B cell (primary cell): ENCODE data around the gene ZNF282. TPM values are rescaled to one million over a fixed set of nuclear protein-coding genes. Genes with fewer than 3 reads are reported as not detected.

Source experiments
- ATAC-seq: fragments of 200-7000 bp; cut with Tn5 transposase; one replicate; pipeline ENCODE4 v1.10.0; 2021; ENCODE audit warnings: low read depth, mild to moderate bottlenecking, moderate number of reproducible peaks, moderate library complexity
- CTCF ChIA-PET: fragments of 350-600 bp; sonication (Branson Sonifier 250); formaldehyde crosslinking; loops from one replicate; lab custom pipeline; 2021; ENCODE audit warnings: antibody characterized with exemption, inconsistent platforms; lab: Charles Lee
- POLR2A ChIA-PET: fragments of 350-600 bp; sonication (Branson Sonifier 250); formaldehyde crosslinking; loops from one replicate; lab custom pipeline; 2021; ENCODE audit warnings: antibody characterized with exemption; lab: Charles Lee
- DNase-seq: peaks from one replicate; pipeline ENCODE4 v3.0.0; 2013
- H2AFZ ChIP-seq: 2 replicates; pipeline ENCODE4 v1.6.1; 2012; ENCODE audit warnings: mild to moderate bottlenecking, low read depth, low read length; ENCODE audit not compliant: insufficient read depth, poor library complexity, severe bottlenecking
- H3K27ac ChIP-seq, 2 donors: 1 replicate in 1 of 2; 2 replicates in 1 of 2; pipeline ENCODE4 v1.5.1; 2012 to 2013; ENCODE audit warnings: low read length in 2 of 2, mild to moderate bottlenecking in 2 of 2, moderate library complexity in 1 of 2
- H3K27me3 ChIP-seq, 4 experiments: fragments of 200-600 bp in 1 of 4; sonication (generic) in 1 of 4; replicated peaks in 1 of 4; 1 replicate in 2 of 4; 2 replicates in 2 of 4; pipeline versions ENCODE4 v1.6.1 to v1.7.0; 2013 to 2016; ENCODE audit warnings: low read length in 3 of 4, mild to moderate bottlenecking in 2 of 4, mixed read lengths in 1 of 4, moderate library complexity in 1 of 4; ENCODE audit not compliant: insufficient read depth in 4 of 4, control insufficient read depth in 3 of 4; ENCODE audit errors: control extremely low read depth in 1 of 4
- H3K36me3 ChIP-seq, 2 experiments: replicated peaks in 1 of 2; 1 replicate in 1 of 2; 2 replicates in 1 of 2; pipeline versions ENCODE4 v1.6.1 to v1.7.1; 2013; ENCODE audit warnings: low read length in 1 of 2; ENCODE audit not compliant: insufficient read depth in 2 of 2, control insufficient read depth in 1 of 2; ENCODE audit errors: control extremely low read depth in 1 of 2, extremely low read depth in 1 of 2
- H3K4me1 ChIP-seq, 2 donors: fragments of 200-600 bp in 1 of 2; sonication (generic) in 1 of 2; 1 replicate in 1 of 2; 2 replicates in 1 of 2; pipeline versions ENCODE4 v1.5.1 to v1.6.1; 2013 to 2017; ENCODE audit warnings: low read length in 2 of 2; ENCODE audit not compliant: control insufficient read depth in 2 of 2, insufficient read depth in 2 of 2
- H3K4me2 ChIP-seq: replicated peaks from 2 replicates; pipeline ENCODE3; 2012; ENCODE audit warnings: mild to moderate bottlenecking, low read depth, low read length; ENCODE audit not compliant: poor library complexity, severe bottlenecking
- H3K4me3 ChIP-seq, 5 experiments: fragments of 200-600 bp in 1 of 5; sonication (generic) in 1 of 5; 1 replicate in 3 of 5; 2 replicates in 2 of 5; pipeline versions ENCODE4 v1.5.1 to v1.7.0; 2011 to 2016; ENCODE audit warnings: low read length in 4 of 5, mild to moderate bottlenecking in 4 of 5, low read depth in 2 of 5, control low read depth in 1 of 5, moderate library complexity in 1 of 5; ENCODE audit not compliant: insufficient read depth in 1 of 5; ENCODE audit errors: control extremely low read depth in 1 of 5, extremely low read depth in 1 of 5
- H3K79me2 ChIP-seq: fragments of 200-600 bp; sonication (generic); one replicate; pipeline ENCODE4 v1.6.0; 2016; ENCODE audit warnings: low read length; ENCODE audit not compliant: control insufficient read depth, insufficient read depth
- H3K9ac ChIP-seq: fragments of 200-600 bp; sonication (generic); 2 replicates; pipeline ENCODE4 v1.6.1; 2017; ENCODE audit warnings: mild to moderate bottlenecking, low read length, moderate library complexity
- H3K9me3 ChIP-seq, 3 donors: one replicate each; pipeline versions ENCODE4 v1.6.1 to v1.7.1; 2013; ENCODE audit warnings: low read length in 2 of 3; ENCODE audit not compliant: control insufficient read depth in 2 of 3, insufficient read depth in 1 of 3; ENCODE audit errors: control extremely low read depth in 1 of 3
- H4K20me1 ChIP-seq: 2 replicates; pipeline ENCODE4 v1.6.0; 2012; ENCODE audit warnings: mild to moderate bottlenecking, low read length; ENCODE audit not compliant: insufficient read depth, control insufficient read depth, poor library complexity, severe bottlenecking
- H3K27ac Mint-ChIP-seq: one replicate; pipeline ENCODE4 v1.8.0; 2021; ENCODE audit warnings: mixed read lengths
- H3K27me3 Mint-ChIP-seq: one replicate; pipeline ENCODE4 v1.8.0; 2021; ENCODE audit warnings: mixed read lengths
- H3K4me1 Mint-ChIP-seq: one replicate; pipeline ENCODE4 v1.8.0; 2021; ENCODE audit warnings: mixed read lengths
- H3K4me3 Mint-ChIP-seq: one replicate; pipeline ENCODE4 v1.8.0; 2021; ENCODE audit warnings: mixed read lengths
- H3K9me3 Mint-ChIP-seq: one replicate; pipeline ENCODE4 v1.8.0; 2022; ENCODE audit warnings: mixed read lengths; ENCODE audit not compliant: insufficient read depth
- CTCF ChIP-seq: fragments of 200-600 bp; IDR thresholded peaks from one replicate; pipeline ENCODE4 v1.8.0; 2022; ENCODE audit warnings: antibody characterized with exemption, mild to moderate bottlenecking
- EZH2 ChIP-seq: IDR thresholded peaks from 2 replicates; pipeline ENCODE4 v1.6.1; 2012; ENCODE audit warnings: borderline replicate concordance, low read depth, mild to moderate bottlenecking, moderate library complexity, low read length; ENCODE audit not compliant: insufficient read depth, poor library complexity, severe bottlenecking
- WGBS: methylation state at CpG from one replicate; pipeline ENCODE4 v1.1.5; 2013; ENCODE audit warnings: missing lambda C conversion rate; ENCODE audit not compliant: insufficient coverage; 5-methylcytosine and 5-hydroxymethylcytosine counted together
- intact Hi-C: fragments of 100-400 bp; cut with micrococcal nuclease; formaldehyde crosslinking; loops from one replicate; pipeline ENCODE4 v1.10.0; 2022
- polyA plus RNA-seq: library from polyadenylated mRNA; depleted of rRNA; stranded (reverse); fragments of >200 nt; gene quantifications from 2 replicates; pipeline ENCODE4 v1.2.3, GENCODE V29; 2012
- total RNA-seq, 2 donors: library from RNA; stranded (reverse); fragments of 120-200 nt in 1 of 2; gene quantifications; 1 replicate in 1 of 2; 2 replicates in 1 of 2; pipeline versions ENCODE4 v1.2.3 to v1.2.4, GENCODE V29; 2013 to 2022

The ZNF282 gene
- total and polyA plus RNA-seq, 2 donors (not counting 1 experiment from before 2014, with no cell fraction given), result 8.3 to 25.7 TPM

- Histone ChIP-seq H3K27ac (no peak overlapping the region), H3K27me3 (no peaks in the 10 kb centered on the region), H3K9ac (no peak overlapping the region), H3K9me3 (no peaks in the 10 kb centered on the region), H3K36me3 (peaks cover 6 to 35% of the 10 kb centered on the region in 2 experiments), H4K20me1 (peaks cover 10% of the 10 kb centered on the region), H2AFZ (no peak overlapping the region), H3K4me2 (no peak overlapping the region), H3K4me3 (no peak overlapping the region), H3K4me1 (peaks cover 14 to 18% of the 10 kb centered on the region in 2 donors), H3K79me2 (peaks cover 45% of the 10 kb centered on the region)
- ChIA-PET CTCF (interaction anchor here (0.6 to 0.7 kb wide), 2 partner anchors 194 to 500 kb away, joined by 3 read pairs; no protein-coding TSS in a partner anchor), POLR2A (no interaction called here)
- TF ChIP-seq CTCF (no peak), EZH2 (no peak)
- H3K4me1 Mint-ChIP-seq, result peaks cover 30% of the 10 kb centered on the region
- no peak overlapping the region for H3K4me3 Mint-ChIP-seq
- H3K27ac Mint-ChIP-seq, result no peak overlapping the region
- no peaks in the 10 kb centered on the region for H3K9me3 Mint-ChIP-seq
- no peaks in the 10 kb centered on the region for H3K27me3 Mint-ChIP-seq
- intact Hi-C loops, result loop anchor here (5.0 kb wide), 4 partner anchors 52 to 638 kb away; partner anchors contain the start of genes ZNF398, ZNF425 and ZNF862
- ATAC-seq, result no peak
- WGBS, result 98% methylated on average over 6 of the region's 6 CpGs
- DNase-seq, result no peak
Observed at GRCh38 chr7:149199234-149199995, 4.1 kb downstream of the ZNF282 start.

GRCh38 chr7:149202831-149203231 is 7.5 kb downstream of the ZNF282 start:
- H3K4me1 ChIP-seq, result no peaks in the 10 kb centered on the region
- no peak for TF ChIP-seq CTCF
- no peak for TF ChIP-seq EZH2
- ATAC-seq (no peak), DNase-seq (no peak)
- no peak overlapping the region for H3K4me3 ChIP-seq
- intact Hi-C loops, result no loop called here
- no peak overlapping the region for H3K9ac ChIP-seq
- H3K4me2 ChIP-seq, result no peak overlapping the region
- WGBS, result 88% methylated on average over 6 of the region's 6 CpGs
- ChIA-PET POLR2A (no interaction called here), CTCF (no interaction called here)
- Mint-ChIP-seq H3K27ac (no peak overlapping the region), H3K9me3 (no peaks in the 10 kb centered on the region), H3K4me3 (no peak overlapping the region), H3K4me1 (peaks cover 10% of the 10 kb centered on the region), H3K27me3 (no peaks in the 10 kb centered on the region)
- H3K79me2 ChIP-seq, result peaks cover 27% of the 10 kb centered on the region
- H3K27ac ChIP-seq, result no peak overlapping the region
- no peaks in the 10 kb centered on the region for H4K20me1 ChIP-seq
- H3K9me3 ChIP-seq, result no peaks in the 10 kb centered on the region
- H3K27me3 ChIP-seq, result no peaks in the 10 kb centered on the region
- peaks cover 6 to 55% of the 10 kb centered on the region in 2 experiments for H3K36me3 ChIP-seq
- H2AFZ ChIP-seq, result no peak overlapping the region
